B cell (primary cell): ENCODE results near the gene ARMC9.

Source experiments
- EZH2 ChIP-seq: IDR thresholded peaks from 2 replicates; pipeline ENCODE4 v1.6.1; 2012; ENCODE audit warnings: borderline replicate concordance, low read depth, mild to moderate bottlenecking, moderate library complexity, low read length; ENCODE audit not compliant: insufficient read depth, poor library complexity, severe bottlenecking
- TF ChIP-seq, protein P1 (sequence below): fragments of 200-600 bp; IDR thresholded peaks from one replicate; pipeline ENCODE4 v1.8.0; 2022; ENCODE audit warnings: antibody characterized with exemption, mild to moderate bottlenecking

DNA sequence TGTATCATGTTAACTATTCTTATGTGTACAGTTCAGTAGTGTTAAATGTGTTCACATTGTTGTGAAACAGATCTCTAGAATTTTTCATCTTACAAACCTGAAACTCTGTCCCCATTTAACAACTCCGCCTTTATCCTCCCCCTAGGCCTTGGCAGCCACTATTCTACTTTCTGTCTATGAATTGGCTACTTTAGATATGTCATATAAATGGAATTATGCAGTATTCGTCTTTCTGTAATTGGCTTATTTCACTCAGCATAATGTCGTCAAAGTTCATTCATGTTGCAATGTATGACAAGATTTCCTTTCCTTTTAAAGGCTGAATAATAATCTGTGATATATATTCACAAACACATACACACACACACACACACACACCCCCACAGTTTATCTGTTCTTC is 12.4 kb downstream of the ARMC9 start:
- TF ChIP-seq, protein P1, sequence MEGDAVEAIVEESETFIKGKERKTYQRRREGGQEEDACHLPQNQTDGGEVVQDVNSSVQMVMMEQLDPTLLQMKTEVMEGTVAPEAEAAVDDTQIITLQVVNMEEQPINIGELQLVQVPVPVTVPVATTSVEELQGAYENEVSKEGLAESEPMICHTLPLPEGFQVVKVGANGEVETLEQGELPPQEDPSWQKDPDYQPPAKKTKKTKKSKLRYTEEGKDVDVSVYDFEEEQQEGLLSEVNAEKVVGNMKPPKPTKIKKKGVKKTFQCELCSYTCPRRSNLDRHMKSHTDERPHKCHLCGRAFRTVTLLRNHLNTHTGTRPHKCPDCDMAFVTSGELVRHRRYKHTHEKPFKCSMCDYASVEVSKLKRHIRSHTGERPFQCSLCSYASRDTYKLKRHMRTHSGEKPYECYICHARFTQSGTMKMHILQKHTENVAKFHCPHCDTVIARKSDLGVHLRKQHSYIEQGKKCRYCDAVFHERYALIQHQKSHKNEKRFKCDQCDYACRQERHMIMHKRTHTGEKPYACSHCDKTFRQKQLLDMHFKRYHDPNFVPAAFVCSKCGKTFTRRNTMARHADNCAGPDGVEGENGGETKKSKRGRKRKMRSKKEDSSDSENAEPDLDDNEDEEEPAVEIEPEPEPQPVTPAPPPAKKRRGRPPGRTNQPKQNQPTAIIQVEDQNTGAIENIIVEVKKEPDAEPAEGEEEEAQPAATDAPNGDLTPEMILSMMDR: no peak
- no peak for TF ChIP-seq EZH2
